IMR-90 (cell line): ENCODE data around the gene EPB41L2. TPM values are rescaled to one million over a fixed set of nuclear protein-coding genes. Genes with fewer than 3 reads are reported as not detected.
"Not testable (repeated sequence)": the region's sequence is repeated elsewhere in the genome, so short reads cannot be mapped to it uniquely, and the experiment has no call there.

ENCODE experiments used
- ATAC-seq: fragments of 200-7000 bp; cut with Tn5 transposase; 2 replicates; pipeline ENCODE4 v1.9.1; 2020; ENCODE audit warnings: low read depth, mild to moderate bottlenecking, moderate library complexity
- BruUV-seq: library from RNA; stranded (reverse); fragments of 400-500 nt; replicated peaks from 2 replicates; lab custom pipeline; 2021; lab: Mats Ljungman, UMichigan
- CTCF ChIA-PET: fragments of 300-600 bp; formaldehyde crosslinking; extraction: SDS; loops from one replicate; lab custom pipeline; 2021; ENCODE audit warnings: antibody characterized with exemption; lab: Yijun Ruan, JAX
- POLR2A ChIA-PET: fragments of 300-600 bp; sonication (Branson Sonifier 250); formaldehyde crosslinking; loops from one replicate; lab custom pipeline; 2022; ENCODE audit warnings: antibody characterized with exemption; ENCODE audit not compliant: unreplicated experiment; lab: Charles Lee
- DNase-seq: peaks from one replicate; pipeline ENCODE4 v3.0.0; 2013
- H2AFZ ChIP-seq: replicated peaks from 2 replicates; pipeline ENCODE3; 2013; ENCODE audit warnings: low read length, mild to moderate bottlenecking; ENCODE audit not compliant: poor library complexity
- H2AK5ac ChIP-seq: 2 replicates; pipeline ENCODE4 v1.6.1; 2013; ENCODE audit warnings: low read depth, low read length, inconsistent platforms
- H2AK9ac ChIP-seq: replicated peaks from 2 replicates; pipeline ENCODE3; 2013; ENCODE audit warnings: mild to moderate bottlenecking, low read depth, low read length, moderate library complexity; ENCODE audit not compliant: poor library complexity
- H2BK120ac ChIP-seq: 2 replicates; pipeline ENCODE4 v1.6.1; 2013; ENCODE audit warnings: low read depth, low read length, inconsistent platforms
- H2BK15ac ChIP-seq: 3 replicates; pipeline ENCODE4 v1.6.1; 2013; ENCODE audit warnings: low read depth, low read length, inconsistent platforms
- H2BK20ac ChIP-seq: 2 replicates; pipeline ENCODE4 v1.6.1; 2013; ENCODE audit warnings: low read depth, mild to moderate bottlenecking, inconsistent platforms, low read length, moderate library complexity
- H2BK5ac ChIP-seq: 2 replicates; pipeline ENCODE4 v1.6.1; 2013; ENCODE audit warnings: mild to moderate bottlenecking, low read depth, low read length, inconsistent platforms; ENCODE audit not compliant: poor library complexity, severe bottlenecking
- H3K14ac ChIP-seq: replicated peaks from 2 replicates; pipeline ENCODE4 v1.6.1; 2013; ENCODE audit warnings: low read depth, low read length, inconsistent platforms
- H3K18ac ChIP-seq: 2 replicates; pipeline ENCODE4 v1.6.1; 2013; ENCODE audit warnings: low read depth, low read length, control low read depth
- H3K23ac ChIP-seq: 2 replicates; pipeline ENCODE4 v1.6.1; 2013; ENCODE audit warnings: low read depth, low read length, inconsistent platforms
- H3K27ac ChIP-seq: 2 replicates; pipeline ENCODE4 v1.5.1; 2013; ENCODE audit warnings: mild to moderate bottlenecking, control low read depth, low read length; ENCODE audit not compliant: insufficient read depth
- H3K27me3 ChIP-seq: 2 replicates; pipeline ENCODE4 v1.6.1; 2013; ENCODE audit warnings: low read length; ENCODE audit not compliant: control insufficient read depth, insufficient read depth
- H3K36me3 ChIP-seq: 2 replicates; pipeline ENCODE4 v1.6.1; 2013; ENCODE audit warnings: low read length, mixed read lengths; ENCODE audit not compliant: control insufficient read depth, insufficient read depth
- H3K4ac ChIP-seq: 2 replicates; pipeline ENCODE4 v1.6.1; 2013; ENCODE audit warnings: low read depth, low read length, inconsistent platforms
- H3K4me1 ChIP-seq: 2 replicates; pipeline ENCODE4 v1.6.1; 2013; ENCODE audit warnings: low read length, mixed read lengths; ENCODE audit not compliant: control insufficient read depth, insufficient read depth
- H3K4me2 ChIP-seq: 2 replicates; pipeline ENCODE4 v1.6.1; 2013; ENCODE audit warnings: low read depth, mild to moderate bottlenecking, control low read depth, low read length, moderate library complexity
- H3K4me3 ChIP-seq: 2 replicates; pipeline ENCODE4 v1.5.1; 2013; ENCODE audit warnings: low read depth, mild to moderate bottlenecking, control low read depth, low read length, moderate library complexity; ENCODE audit not compliant: insufficient read depth
- H3K56ac ChIP-seq: 2 replicates; pipeline ENCODE4 v1.6.1; 2013; ENCODE audit warnings: low read length, inconsistent platforms; ENCODE audit not compliant: insufficient read depth; ENCODE audit errors: extremely low read depth
- H3K79me1 ChIP-seq, 2 experiments: 2 replicates each; pipeline ENCODE4 v1.6.1; 2013; ENCODE audit warnings: low read length in 2 of 2, inconsistent platforms in 1 of 2, low read depth in 1 of 2
- H3K9ac ChIP-seq: 2 replicates; pipeline ENCODE4 v1.6.1; 2013; ENCODE audit warnings: low read depth, low read length, control low read depth
- H3K9me1 ChIP-seq: 2 replicates; pipeline ENCODE4 v1.6.1; 2013; ENCODE audit warnings: low read length, inconsistent platforms; ENCODE audit not compliant: insufficient read depth
- H3K9me3 ChIP-seq: 2 replicates; pipeline ENCODE4 v1.6.1; 2013; ENCODE audit warnings: low read length; ENCODE audit not compliant: control insufficient read depth, insufficient read depth
- H4K20me1 ChIP-seq: 2 replicates; pipeline ENCODE4 v1.6.1; 2013; ENCODE audit warnings: low read length, inconsistent platforms; ENCODE audit not compliant: insufficient read depth
- H4K5ac ChIP-seq: 2 replicates; pipeline ENCODE4 v1.6.1; 2013; ENCODE audit warnings: mild to moderate bottlenecking, low read depth, low read length, control low read depth
- H4K8ac ChIP-seq, 2 experiments: 2 replicates each; pipeline ENCODE4 v1.6.1; 2013; ENCODE audit warnings: low read depth in 2 of 2, low read length in 2 of 2, control low read depth in 1 of 2, inconsistent platforms in 1 of 2
- H4K91ac ChIP-seq: 2 replicates; pipeline ENCODE4 v1.6.1; 2013; ENCODE audit warnings: low read depth, low read length, inconsistent platforms; ENCODE audit not compliant: insufficient read depth
- WGBS, 2 experiments: methylation state at CpG; one replicate each; pipeline versions ENCODE4 v1.1.5 to v1.1.7; 2013; ENCODE audit warnings: missing lambda C conversion rate in 2 of 2; ENCODE audit not compliant: insufficient read length in 1 of 2; ENCODE audit errors: extremely low coverage in 2 of 2; 5-methylcytosine and 5-hydroxymethylcytosine counted together
- dilution Hi-C: fragments of 300-500 bp; cut with HindIII; formaldehyde crosslinking; loops from one replicate; pipeline ENCODE4 v1.14.3; 2018; ENCODE audit warnings: low sequenced_read_pairs; ENCODE audit not compliant: unreplicated experiment
- in situ Hi-C: fragments of 300-500 bp; cut with MboI; formaldehyde crosslinking; loops from 3 replicates; pipeline ENCODE4 v1.14.3; 2019; ENCODE audit warnings: low sequenced_read_pairs, inconsistent platforms, mixed read lengths
- intact Hi-C: fragments of 100-400 bp; cut with micrococcal nuclease; formaldehyde crosslinking; loops from 2 replicates; pipeline ENCODE4 v1.10.0; 2022
- polyA plus RNA-seq, 3 experiments: library from polyadenylated mRNA; depleted of rRNA; stranded (reverse); fragments of >200 nt; gene quantifications; 2 replicates each; pipeline ENCODE4 v1.2.3, GENCODE V29; 2012; ENCODE audit warnings: low replicate concordance in 1 of 3
- total RNA-seq: library from RNA; depleted of rRNA; stranded (reverse); fragments of >200 nt; gene quantifications from 2 replicates; pipeline ENCODE4 v1.2.3, GENCODE V29; 2012

Gene EPB41L2
- total and polyA plus RNA-seq, 2 of the 4 experiments (the other 2 are of a cell fraction), result 85.7 to 99.8 TPM

- H2BK5ac ChIP-seq, H3K9me3 ChIP-seq, H2BK15ac ChIP-seq, H3K27me3 ChIP-seq, H3K4me3 ChIP-seq, H4K20me1 ChIP-seq, H2BK20ac ChIP-seq, H2BK120ac ChIP-seq, POLR2A ChIA-PET, in situ Hi-C loops, H4K5ac ChIP-seq, BruUV-seq, H4K91ac ChIP-seq, H2AK9ac ChIP-seq, DNase-seq, H4K8ac ChIP-seq, H2AK5ac ChIP-seq, H3K23ac ChIP-seq, H3K27ac ChIP-seq, H3K56ac ChIP-seq, H3K4me2 ChIP-seq, CTCF ChIA-PET, H3K36me3 ChIP-seq, ATAC-seq, H3K9me1 ChIP-seq, H3K9ac ChIP-seq, H3K4me1 ChIP-seq, H3K14ac ChIP-seq, intact Hi-C loops, H3K79me1 ChIP-seq, dilution Hi-C loops, H3K18ac ChIP-seq, H2AFZ ChIP-seq, H3K4ac ChIP-seq: not testable (repeated sequence)
- 96% methylated on average over 5 of the region's 37 CpGs; no CpG with 5 or more reads in 1 of the 2 experiments for WGBS, 2 experiments
Measured at GRCh38 chr6:130801368-130801767, 261.7 kb downstream of the EPB41L2 start.
